MCF 10A (cell line): ENCODE data around the gene TAF1C. TPM values are rescaled to one million over a fixed set of nuclear protein-coding genes. Genes with fewer than 3 reads are reported as not detected.

Source experiments
- BruUV-seq: library from RNA; stranded (reverse); fragments of 400-500 nt; replicated peaks from 2 replicates; lab custom pipeline; 2021; lab: Mats Ljungman, UMichigan
- CTCF ChIA-PET: fragments of 300-600 bp; sonication (Branson Sonifier 250); formaldehyde crosslinking; extraction: SDS; loops from one replicate; lab custom pipeline; 2021; ENCODE audit warnings: antibody characterized with exemption, inconsistent platforms; lab: Yijun Ruan, JAX
- POLR2A ChIA-PET: fragments of 300-600, 350-650 bp; sonication (Branson Sonifier 250); formaldehyde crosslinking; extraction: SDS; loops from one replicate; lab custom pipeline; 2020; ENCODE audit warnings: antibody characterized with exemption, inconsistent platforms; lab: Yijun Ruan, JAX
- DNase-seq: peaks from one replicate; pipeline ENCODE4 v3.0.0-alpha.2; 2018; ENCODE audit not compliant: unreplicated experiment
- H3K27ac Mint-ChIP-seq: one replicate; pipeline ENCODE4 v1.8.0; 2022; ENCODE audit warnings: mild to moderate bottlenecking, low read depth, mixed read lengths; ENCODE audit not compliant: unreplicated experiment
- H3K27me3 Mint-ChIP-seq: one replicate; pipeline ENCODE4 v1.8.0; 2022; ENCODE audit warnings: mixed read lengths; ENCODE audit not compliant: insufficient read depth, unreplicated experiment
- H3K36me3 Mint-ChIP-seq: one replicate; pipeline ENCODE4 v1.8.0; 2022; ENCODE audit warnings: mild to moderate bottlenecking, moderate library complexity, mixed read lengths; ENCODE audit not compliant: insufficient read depth, unreplicated experiment
- H3K4me1 Mint-ChIP-seq: one replicate; pipeline ENCODE4 v1.8.0; 2022; ENCODE audit warnings: mixed read lengths; ENCODE audit not compliant: insufficient read depth, unreplicated experiment
- H3K4me3 Mint-ChIP-seq: one replicate; pipeline ENCODE4 v1.8.0; 2022; ENCODE audit warnings: mild to moderate bottlenecking, moderate library complexity, mixed read lengths; ENCODE audit not compliant: unreplicated experiment
- H3K9me3 Mint-ChIP-seq: one replicate; pipeline ENCODE4 v1.8.0; 2022; ENCODE audit warnings: mixed read lengths; ENCODE audit not compliant: unreplicated experiment
- CTCF ChIP-seq: fragments of 200-600 bp; IDR thresholded peaks from one replicate; pipeline ENCODE4 v1.8.0; 2022; ENCODE audit warnings: antibody characterized with exemption, mild to moderate bottlenecking; ENCODE audit not compliant: unreplicated experiment
- intact Hi-C: fragments of 100-400 bp; cut with micrococcal nuclease; formaldehyde crosslinking; loops from 2 replicates; pipeline ENCODE4 v1.14.1; 2022
- total RNA-seq: library from RNA; stranded (reverse); gene quantifications from 2 replicates; pipeline ENCODE4 v1.2.3, GENCODE V29; 2022

Gene TAF1C
- total RNA-seq, 1 experiment from 2014 or later = 35.1 TPM

GRCh38 chr16:84212631-84213030, 25.8 kb upstream of the TAF1C start:
- Mint-ChIP-seq H3K36me3 (no peaks in the 10 kb centered on the region), H3K27ac (no peak overlapping the region), H3K4me1 (peaks cover 10% of the 10 kb centered on the region), H3K27me3 (peaks cover 10% of the 10 kb centered on the region), H3K4me3 (no peak overlapping the region), H3K9me3 (no peaks in the 10 kb centered on the region)
- BruUV-seq = no TSS peak
- TF ChIP-seq CTCF = no peak
- DNase-seq = peak; percentile 14
- CTCF ChIA-PET = no interaction called here
- intact Hi-C loops = no loop called here
- POLR2A ChIA-PET = no interaction called here

- H3K36me3 Mint-ChIP-seq = no peaks in the 10 kb centered on the region
- TF ChIP-seq CTCF = no peak
- CTCF ChIA-PET = no interaction called here
Observed at GRCh38 chr16:84212154-84212553, 25.3 kb upstream of the TAF1C start.

GRCh38 chr16:84209989-84210388, 23.1 kb upstream of the TAF1C start:
- intact Hi-C loops = no loop called here
- H3K27me3 Mint-ChIP-seq = no peaks in the 10 kb centered on the region
- no peaks in the 10 kb centered on the region for H3K9me3 Mint-ChIP-seq
- H3K36me3 Mint-ChIP-seq = no peaks in the 10 kb centered on the region
- POLR2A ChIA-PET = no interaction called here
- BruUV-seq = no TSS peak
- H3K4me1 Mint-ChIP-seq = peaks cover 10% of the 10 kb centered on the region
- CTCF ChIA-PET = interaction anchor here (0.7 kb wide), 1 partner anchor 274 kb away, joined by 3 read pairs; no protein-coding TSS in a partner anchor
- TF ChIP-seq CTCF = no peak
- no peak overlapping the region for H3K27ac Mint-ChIP-seq
- no peak for DNase-seq
- H3K4me3 Mint-ChIP-seq = no peak overlapping the region

More at GRCh38 chr16:84212154-84212553, 25.3 kb upstream of the TAF1C start:
- intact Hi-C loops = no loop called here
- no peak overlapping the region for H3K27ac Mint-ChIP-seq
- POLR2A ChIA-PET = no interaction called here
- no peak overlapping the region for H3K4me3 Mint-ChIP-seq
- peaks cover 10% of the 10 kb centered on the region for H3K4me1 Mint-ChIP-seq
- DNase-seq = no peak
- no TSS peak for BruUV-seq
- no peaks in the 10 kb centered on the region for H3K9me3 Mint-ChIP-seq
- peaks cover 5% of the 10 kb centered on the region for H3K27me3 Mint-ChIP-seq

- H3K36me3 Mint-ChIP-seq = no peaks in the 10 kb centered on the region
- ChIA-PET POLR2A (no interaction called here), CTCF (interaction anchor here (0.7 kb wide), 1 partner anchor 21 kb away, joined by 4 read pairs; no protein-coding TSS in a partner anchor)
- intact Hi-C loops = no loop called here
- no peak overlapping the region for H3K27ac Mint-ChIP-seq
- DNase-seq = no peak
- no peak overlapping the region for H3K4me3 Mint-ChIP-seq
- H3K9me3 Mint-ChIP-seq = no peaks in the 10 kb centered on the region
- TF ChIP-seq CTCF = no peak
- BruUV-seq = no TSS peak
- H3K27me3 Mint-ChIP-seq = no peaks in the 10 kb centered on the region
- peaks cover 4% of the 10 kb centered on the region for H3K4me1 Mint-ChIP-seq
Observed at GRCh38 chr16:84207879-84208278, 21.0 kb upstream of the TAF1C start.
